ENCODE results near the gene PSEN1.

Gene PSEN1

DNA sequence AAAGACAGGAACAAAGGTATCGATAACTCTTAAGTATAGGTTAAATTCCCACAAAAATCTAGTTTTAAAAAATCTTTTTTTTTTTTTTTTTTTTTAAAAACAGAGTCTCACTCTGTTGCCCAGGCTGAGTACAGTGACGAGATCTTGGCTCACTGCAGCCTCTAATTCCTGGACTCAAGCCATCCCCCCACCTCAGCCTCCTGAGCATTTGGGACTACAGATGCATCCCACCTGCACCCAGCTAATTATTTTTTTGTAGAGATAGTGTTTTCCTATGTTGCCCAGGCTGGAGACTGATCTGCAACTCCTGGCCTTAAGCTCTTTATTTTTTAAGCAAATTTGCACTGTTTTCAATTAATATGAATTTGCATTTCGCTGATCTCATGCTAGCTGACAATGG, 9.8 kb downstream of the PSEN1 start:
- ChIA-PET CTCF (interaction anchor here (1.2 kb wide), 1 partner anchor 22 kb away, joined by 3 read pairs; no protein-coding TSS in a partner anchor), POLR2A (no interaction called here)
- TF ChIP-seq, protein P1, sequence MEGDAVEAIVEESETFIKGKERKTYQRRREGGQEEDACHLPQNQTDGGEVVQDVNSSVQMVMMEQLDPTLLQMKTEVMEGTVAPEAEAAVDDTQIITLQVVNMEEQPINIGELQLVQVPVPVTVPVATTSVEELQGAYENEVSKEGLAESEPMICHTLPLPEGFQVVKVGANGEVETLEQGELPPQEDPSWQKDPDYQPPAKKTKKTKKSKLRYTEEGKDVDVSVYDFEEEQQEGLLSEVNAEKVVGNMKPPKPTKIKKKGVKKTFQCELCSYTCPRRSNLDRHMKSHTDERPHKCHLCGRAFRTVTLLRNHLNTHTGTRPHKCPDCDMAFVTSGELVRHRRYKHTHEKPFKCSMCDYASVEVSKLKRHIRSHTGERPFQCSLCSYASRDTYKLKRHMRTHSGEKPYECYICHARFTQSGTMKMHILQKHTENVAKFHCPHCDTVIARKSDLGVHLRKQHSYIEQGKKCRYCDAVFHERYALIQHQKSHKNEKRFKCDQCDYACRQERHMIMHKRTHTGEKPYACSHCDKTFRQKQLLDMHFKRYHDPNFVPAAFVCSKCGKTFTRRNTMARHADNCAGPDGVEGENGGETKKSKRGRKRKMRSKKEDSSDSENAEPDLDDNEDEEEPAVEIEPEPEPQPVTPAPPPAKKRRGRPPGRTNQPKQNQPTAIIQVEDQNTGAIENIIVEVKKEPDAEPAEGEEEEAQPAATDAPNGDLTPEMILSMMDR (IDR thresholded peaks at IDR 0.05; ENCODE audit: control extremely low read depth, extremely low read depth, low read depth, missing control alignments), result no peak
- no peak for DNase-seq (ENCODE audit: extremely low spot score)

DNA sequence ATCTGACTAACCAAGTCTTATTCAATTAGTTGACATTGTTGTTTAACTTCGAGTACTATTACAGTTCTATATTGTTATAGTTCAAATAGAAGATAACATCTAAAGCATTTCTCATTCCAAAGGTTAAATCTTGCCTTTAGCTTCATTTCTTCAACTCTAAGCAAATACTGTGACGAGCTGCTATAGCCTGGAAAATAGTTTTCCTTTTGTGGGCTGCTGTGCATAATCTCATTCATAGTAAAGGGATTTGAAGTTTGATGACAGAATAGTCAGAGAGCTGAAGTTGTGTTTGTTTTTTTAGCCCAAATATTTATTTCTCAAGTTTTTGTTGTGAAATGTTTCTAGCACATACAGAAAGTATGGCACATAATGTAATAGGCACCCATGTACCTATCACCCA, 13.4 kb downstream of the PSEN1 start:
- no peak for DNase-seq (ENCODE audit: extremely low spot score)
- CTCF ChIA-PET, result no interaction called here
- POLR2A ChIA-PET, result no interaction called here
- TF ChIP-seq, protein P1 (IDR thresholded peaks at IDR 0.05; ENCODE audit: control extremely low read depth, extremely low read depth, low read depth, missing control alignments), result no peak

DNA sequence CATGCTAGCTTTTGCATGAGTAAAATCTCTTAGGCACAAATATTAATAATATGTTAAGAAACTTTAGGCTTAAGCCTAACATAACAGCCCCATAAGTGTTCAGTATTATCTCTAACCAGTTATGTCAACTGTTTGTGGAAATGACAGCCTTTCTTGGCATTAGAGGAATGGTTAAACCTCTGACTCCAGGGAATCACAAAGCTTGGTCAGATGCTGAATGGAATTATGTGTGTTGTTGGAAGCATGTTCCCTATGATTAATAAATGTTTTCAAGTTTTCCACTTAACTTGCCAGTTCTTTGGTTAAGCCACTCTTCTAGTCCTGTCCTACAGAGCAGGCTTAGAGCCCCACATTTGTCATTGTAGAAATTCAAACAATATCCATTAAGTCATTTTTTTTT, 17.0 kb downstream of the PSEN1 start:
- POLR2A ChIA-PET, result no interaction called here
- CTCF ChIA-PET, result interaction anchor here (1.0 to 1.4 kb wide), 4 partner anchors 11 to 20 kb away, joined by 3 to 6 read pairs (median 4); no protein-coding TSS in a partner anchor

DNA sequence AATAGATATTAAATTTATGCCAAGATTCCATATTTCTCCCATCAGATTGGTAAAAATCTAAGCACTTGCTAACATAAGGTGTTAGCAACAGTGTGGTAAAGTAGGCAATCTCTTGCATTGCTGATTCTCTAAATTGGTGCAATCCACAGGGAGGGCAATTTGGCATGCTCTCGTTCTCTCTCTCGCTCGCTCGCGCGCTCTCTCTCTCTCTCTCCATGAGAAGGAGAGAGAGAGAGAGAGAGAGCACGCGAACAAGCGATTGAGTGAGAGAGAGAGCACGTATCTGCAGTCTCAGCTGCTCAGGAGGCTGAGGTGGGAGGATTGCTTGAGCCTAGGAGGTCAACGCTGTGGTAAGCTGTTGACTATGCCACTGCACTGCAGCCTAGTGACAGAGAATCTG, 25.9 kb downstream of the PSEN1 start:
- CTCF ChIA-PET, result interaction anchor here (1.2 to 1.6 kb wide), 2 partner anchors 11 to 307 kb away, joined by 3 to 5 read pairs; no protein-coding TSS in a partner anchor
- DNase-seq (ENCODE audit: extremely low spot score), result no peak
- POLR2A ChIA-PET, result no interaction called here
- TF ChIP-seq, protein P1 (IDR thresholded peaks at IDR 0.05; ENCODE audit: control extremely low read depth, extremely low read depth, low read depth, missing control alignments), result no peak

More for the DNA sequence above, 17.0 kb downstream of the PSEN1 start:
- TF ChIP-seq, protein P1 (IDR thresholded peaks at IDR 0.05; ENCODE audit: control extremely low read depth, extremely low read depth, low read depth, missing control alignments), result no peak
- DNase-seq (ENCODE audit: extremely low spot score), result no peak

DNA sequence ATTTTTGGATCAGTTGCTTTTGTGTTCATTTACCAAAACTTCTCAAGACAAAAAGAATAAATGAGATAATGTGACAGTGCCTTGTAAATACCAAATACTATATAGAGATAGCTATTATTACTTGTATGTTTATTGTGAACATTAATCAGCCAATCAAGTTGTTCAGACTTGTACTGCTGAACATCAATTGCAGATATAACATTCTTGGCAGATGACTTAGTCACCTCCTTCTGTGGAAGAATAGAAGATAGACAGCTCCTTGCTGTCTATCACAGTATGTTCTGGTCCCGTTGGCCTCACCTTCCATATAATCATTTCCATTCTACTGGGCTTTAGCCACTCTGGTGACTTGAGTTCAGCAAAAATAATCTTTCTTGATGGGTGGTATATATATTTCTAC, 30.1 kb downstream of the PSEN1 start:
- CTCF ChIA-PET, result no interaction called here
- POLR2A ChIA-PET, result no interaction called here
- DNase-seq (ENCODE audit: extremely low spot score), result no peak
- TF ChIP-seq, protein P1 (IDR thresholded peaks at IDR 0.05; ENCODE audit: control extremely low read depth, extremely low read depth, low read depth, missing control alignments), result no peak

DNA sequence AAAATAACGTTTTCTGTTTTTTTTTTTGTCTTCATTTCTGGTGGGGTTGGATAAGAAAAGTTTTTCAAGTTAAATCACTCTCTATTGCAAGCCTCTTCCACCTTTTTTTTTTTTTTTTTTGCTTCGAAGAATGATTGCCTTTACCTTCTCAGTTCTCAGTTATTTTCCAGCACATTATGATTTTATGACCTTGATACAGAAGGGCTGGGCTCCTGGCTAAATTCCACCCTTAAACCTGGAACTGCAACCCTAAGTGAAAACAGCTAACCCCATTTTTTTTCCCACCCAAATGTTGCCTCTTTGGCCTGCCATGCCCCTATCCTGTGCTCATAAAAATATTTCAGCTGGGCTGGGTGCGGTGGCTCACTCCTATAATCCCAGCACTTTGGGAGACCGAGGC, 31.4 kb downstream of the PSEN1 start:
- TF ChIP-seq, protein P1 (IDR thresholded peaks at IDR 0.05; ENCODE audit: control extremely low read depth, extremely low read depth, low read depth, missing control alignments), result no peak
- ChIA-PET CTCF (interaction anchor here (1.2 to 1.8 kb wide), 3 partner anchors 8 to 22 kb away, joined by 3 to 4 read pairs (median 4); no protein-coding TSS in a partner anchor), POLR2A (no interaction called here)
- no peak for DNase-seq (ENCODE audit: extremely low spot score)
